Endothelial cell of umbilical vein (primary cell): ENCODE results near the gene ZNF302. TPM values are rescaled to one million over a fixed set of nuclear protein-coding genes. Genes with fewer than 3 reads are reported as not detected.
A peak's percentile ranks its signal among the peaks of the same experiment; 100 is the strongest.

Experiments used
- BruUV-seq: library from RNA; stranded (reverse); fragments of 400-500 nt; replicated peaks from 2 replicates; lab custom pipeline; 2021; lab: Mats Ljungman, UMichigan
- CTCF ChIA-PET: fragments of 300-600, 350-600 bp; sonication (Branson Sonifier 250); formaldehyde crosslinking; loops from one replicate; lab custom pipeline; 2021; ENCODE audit warnings: antibody characterized with exemption, inconsistent platforms; lab: Charles Lee
- POLR2A ChIA-PET: fragments of 300-600, 350-600 bp; sonication (Branson Sonifier 250); formaldehyde crosslinking; loops from one replicate; lab custom pipeline; 2021; ENCODE audit warnings: antibody characterized with exemption, inconsistent platforms; lab: Charles Lee
- DNase-seq: peaks from one replicate; pipeline ENCODE4 v3.0.0-alpha.2; 2011; ENCODE audit warnings: low read depth, low spot score
- FAIRE-seq: peaks from 2 replicates; lab custom pipeline; 2011; peaks lifted over from hg19 to GRCh38; lab: Jason Lieb, UNC
- H2AFZ ChIP-seq: 2 replicates; pipeline ENCODE4 v1.6.0; 2012; ENCODE audit warnings: low read depth, low read length, control low read depth, inconsistent platforms
- H3K27ac ChIP-seq: 2 replicates; pipeline ENCODE4 v1.5.1; 2011; ENCODE audit warnings: low read depth, mild to moderate bottlenecking, control low read depth, low read length, moderate library complexity; ENCODE audit not compliant: insufficient read depth
- H3K27me3 ChIP-seq, 2 experiments: 2 replicates each; pipeline versions ENCODE4 v1.6.0 to v1.6.1; 2011; ENCODE audit warnings: low read length in 2 of 2, mixed read lengths in 1 of 2; ENCODE audit not compliant: control insufficient read depth in 2 of 2, insufficient read depth in 2 of 2
- H3K36me3 ChIP-seq, 2 experiments: 2 replicates in 1 of 2; 3 replicates in 1 of 2; pipeline ENCODE4 v1.5.1; 2011; ENCODE audit warnings: low read length in 2 of 2, mild to moderate bottlenecking in 1 of 2, moderate library complexity in 1 of 2; ENCODE audit not compliant: control insufficient read depth in 2 of 2, insufficient read depth in 2 of 2; ENCODE audit errors: extremely low read depth in 1 of 2
- H3K4me1 ChIP-seq: 3 replicates; pipeline ENCODE4 v1.5.1; 2011; ENCODE audit warnings: mild to moderate bottlenecking, low read length; ENCODE audit not compliant: control insufficient read depth, insufficient read depth; ENCODE audit errors: extremely low read depth
- H3K4me2 ChIP-seq: 2 replicates; pipeline ENCODE4 v1.6.1; 2011; ENCODE audit warnings: low read length, control low read depth, mixed read lengths; ENCODE audit not compliant: insufficient read depth
- H3K4me3 ChIP-seq, 3 experiments: fragments of 200-600 bp in 1 of 3; sonication (generic), shearing (Covaris generic) in 1 of 3; replicated peaks in 1 of 3; 2 replicates each; pipeline ENCODE4 v1.5.1; 2011 to 2016; ENCODE audit warnings: control low read depth in 3 of 3, low read length in 3 of 3, mild to moderate bottlenecking in 2 of 3, inconsistent platforms in 1 of 3, low read depth in 1 of 3, moderate library complexity in 1 of 3; ENCODE audit not compliant: insufficient read depth in 1 of 3
- H3K79me2 ChIP-seq: 2 replicates; pipeline ENCODE4 v1.6.0; 2012; ENCODE audit warnings: low read length, inconsistent platforms; ENCODE audit not compliant: control insufficient read depth, insufficient read depth
- H3K9ac ChIP-seq: replicated peaks from 2 replicates; pipeline ENCODE3; 2011; ENCODE audit warnings: low read length, control low read depth; ENCODE audit not compliant: insufficient read depth; ENCODE audit errors: extremely low read depth
- H3K9me1 ChIP-seq: replicated peaks from 3 replicates; pipeline ENCODE4 v1.6.0; 2011; ENCODE audit warnings: mild to moderate bottlenecking, low read length; ENCODE audit not compliant: control insufficient read depth, insufficient read depth; ENCODE audit errors: extremely low read depth
- H3K9me3 ChIP-seq: replicated peaks from 2 replicates; pipeline ENCODE4 v1.5.1; 2012; ENCODE audit warnings: low read length, inconsistent platforms; ENCODE audit not compliant: control insufficient read depth, insufficient read depth
- H4K20me1 ChIP-seq: replicated peaks from 2 replicates; pipeline ENCODE3; 2011; ENCODE audit warnings: mild to moderate bottlenecking, low read length; ENCODE audit not compliant: control insufficient read depth, insufficient read depth; ENCODE audit errors: extremely low read depth
- CTCF ChIP-seq, 2 donors: IDR thresholded peaks; 1 replicate in 1 of 2; 2 replicates in 1 of 2; pipeline ENCODE4 v1.5.1; 2011; ENCODE audit warnings: low read length in 2 of 2, mild to moderate bottlenecking in 2 of 2, moderate library complexity in 2 of 2, control low read depth in 1 of 2, inconsistent platforms in 1 of 2, low read depth in 1 of 2; ENCODE audit not compliant: insufficient read depth in 1 of 2; ENCODE audit errors: extremely low read depth in 1 of 2
- EZH2 ChIP-seq: IDR thresholded peaks from 2 replicates; pipeline ENCODE4 v1.6.1; 2012; ENCODE audit warnings: borderline replicate concordance, low read depth, mild to moderate bottlenecking, moderate library complexity, low read length, inconsistent platforms; ENCODE audit not compliant: severe bottlenecking
- FOS ChIP-seq: IDR thresholded peaks from 2 replicates; pipeline ENCODE4 v1.6.1; 2011; ENCODE audit warnings: mild to moderate bottlenecking, low read length, moderate library complexity, borderline replicate concordance; ENCODE audit not compliant: insufficient read depth
- GATA2 ChIP-seq: IDR thresholded peaks from 2 replicates; pipeline ENCODE4 v1.7.0; 2011; ENCODE audit warnings: low read depth, mild to moderate bottlenecking, moderate library complexity, mixed read lengths, low read length; ENCODE audit not compliant: insufficient read length, insufficient read depth
- JUN ChIP-seq: IDR thresholded peaks from 2 replicates; pipeline ENCODE4 v1.6.1; 2011; ENCODE audit warnings: borderline replicate concordance, low read depth; ENCODE audit not compliant: insufficient read length, insufficient read depth
- MYC ChIP-seq: IDR thresholded peaks from one replicate; pipeline ENCODE4 v1.6.1; 2011; ENCODE audit warnings: mild to moderate bottlenecking, low read depth, low read length
- POLR2A ChIP-seq: IDR thresholded peaks from 2 replicates; pipeline ENCODE4 v1.6.1; 2012; ENCODE audit warnings: low read depth, mild to moderate bottlenecking, control low read depth, low read length
- POLR2AphosphoS5 ChIP-seq: IDR thresholded peaks from 2 replicates; pipeline ENCODE4 v1.6.1; 2012; ENCODE audit warnings: low read depth, mild to moderate bottlenecking, control low read depth, low read length, moderate library complexity; ENCODE audit not compliant: insufficient read depth
- dilution Hi-C: fragments of 300-500 bp; cut with MboI; formaldehyde crosslinking; loops from one replicate; pipeline ENCODE4 v1.15.0; 2019; ENCODE audit warnings: low sequenced_read_pairs; ENCODE audit not compliant: extremely low pct_ligation_motif_present
- intact Hi-C: fragments of 100-400 bp; cut with micrococcal nuclease; formaldehyde crosslinking; loops from one replicate; pipeline ENCODE4 v1.10.0; 2022
- polyA plus RNA-seq, 4 experiments: library from polyadenylated mRNA; depleted of rRNA in 3 of 4; stranded (reverse) in 3 of 4; unstranded in 1 of 4; fragments of >200 nt; gene quantifications; 2 replicates each; pipeline versions ENCODE4 v1.2.1 to v1.2.3, GENCODE V29; 2011 to 2012; ENCODE audit warnings: missing spikeins in 1 of 4
- total RNA-seq: library from RNA; stranded (reverse); gene quantifications from 2 replicates; pipeline ENCODE4 v1.2.3, GENCODE V29; 2021
- TF ChIP-seq, protein P1 (sequence below): IDR thresholded peaks from 2 replicates; pipeline ENCODE4 v1.6.1; 2011; ENCODE audit not compliant: insufficient read depth, insufficient read length

ZNF302 gene
- total and polyA plus RNA-seq, 2 donors (not counting 3 experiments of a cell fraction or from before 2014, with no cell fraction given), result 8.1 to 15.6 TPM

GRCh38 chr19:34732612-34733211, 55.2 kb downstream of the ZNF302 start:
- no peak overlapping the region for H3K4me2 ChIP-seq
- FAIRE-seq, result no peak
- POLR2A ChIA-PET, result no interaction called here
- H3K27ac ChIP-seq, result no peak overlapping the region
- H4K20me1 ChIP-seq, result no peaks in the 10 kb centered on the region
- H3K9me1 ChIP-seq, result no peaks in the 10 kb centered on the region
- H2AFZ ChIP-seq, result no peak overlapping the region
- intact Hi-C loops, result loop anchor here (10.0 kb wide), 1 partner anchor 192 kb away; the partner anchor contains the start of gene ZNF30
- H3K4me3 ChIP-seq, result peak overlapping the region in 1 of 3 experiments; percentile 11
- no peaks in the 10 kb centered on the region for H3K36me3 ChIP-seq
- H3K9ac ChIP-seq, result no peak overlapping the region
- no peaks in the 10 kb centered on the region for H3K27me3 ChIP-seq
- dilution Hi-C loops, result no loop called here
- CTCF ChIA-PET, result interaction anchor here (1.1 kb wide), 2 partner anchors 39 to 106 kb away, joined by 3 to 5 read pairs; no protein-coding TSS in a partner anchor
- H3K4me1 ChIP-seq, result peaks cover 3% of the 10 kb centered on the region
- no peaks in the 10 kb centered on the region for H3K9me3 ChIP-seq
- TF ChIP-seq POLR2A (no peak), FOS (no peak), JUN (no peak), CTCF (IDR thresholded peaks at IDR 0.05; ENCODE audit: extremely low read depth in 1 of 2, insufficient read depth in 1 of 2, low read depth in 1 of 2, low read length in 2 of 2) (no peak), POLR2AphosphoS5 (no peak), EZH2 (no peak), GATA2 (no peak), MYC (no peak)
- TF ChIP-seq, protein P1, sequence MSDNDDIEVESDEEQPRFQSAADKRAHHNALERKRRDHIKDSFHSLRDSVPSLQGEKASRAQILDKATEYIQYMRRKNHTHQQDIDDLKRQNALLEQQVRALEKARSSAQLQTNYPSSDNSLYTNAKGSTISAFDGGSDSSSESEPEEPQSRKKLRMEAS, result no peak
- no peak for DNase-seq
- no peaks in the 10 kb centered on the region for H3K79me2 ChIP-seq
- no TSS peak for BruUV-seq
